ENCODE results near the gene ZC3H12A.
"Not testable (repeated sequence)": the region's sequence is repeated elsewhere in the genome, so short reads cannot be mapped to it uniquely, and the experiment has no call there.

The ZC3H12A gene

GRCh38 chr1:37502104-37502503, 27.7 kb downstream of the ZC3H12A start:
- DNase-seq (ENCODE audit: low read depth) = no peak

GRCh38 chr1:37502791-37503190, 28.4 kb downstream of the ZC3H12A start:
- not testable (repeated sequence) for DNase-seq (ENCODE audit: low read depth)

GRCh38 chr1:37506740-37507139, 32.4 kb downstream of the ZC3H12A start:
- no peak for DNase-seq (ENCODE audit: low read depth)

GRCh38 chr1:37509181-37509580, 34.8 kb downstream of the ZC3H12A start:
- DNase-seq (ENCODE audit: low read depth) = no peak

- no peak for DNase-seq (ENCODE audit: low read depth)
These were observed 39.5 kb downstream of the ZC3H12A start for GRCh38 chr1:37513795-37514349.

GRCh38 chr1:37514350-37515184, 40.2 kb downstream of the ZC3H12A start, which contains the start of gene MEAF6:
TSS of gene MEAF6 (minus strand) at chr1:37514766. CDS start at chr1:37514746, 20 bp downstream.
- peak; percentile 71 for DNase-seq (ENCODE audit: low read depth)

- no peak for DNase-seq (ENCODE audit: low read depth)
These were observed 41.0 kb downstream of the ZC3H12A start for GRCh38 chr1:37515185-37516034.

- DNase-seq (ENCODE audit: low read depth) = no peak
These were observed 43.2 kb downstream of the ZC3H12A start for GRCh38 chr1:37517569-37517968.

GRCh38 chr1:37518241-37518640, 43.9 kb downstream of the ZC3H12A start:
- DNase-seq (ENCODE audit: low read depth) = not testable (repeated sequence)

- peak; percentile 24 for DNase-seq (ENCODE audit: low read depth)
These were observed 44.5 kb downstream of the ZC3H12A start for GRCh38 chr1:37518929-37519328.

GRCh38 chr1:37519613-37520012, 45.2 kb downstream of the ZC3H12A start:
- DNase-seq (ENCODE audit: low read depth) = no peak

- DNase-seq (ENCODE audit: low read depth) = not testable (repeated sequence)
These were observed 55.5 kb downstream of the ZC3H12A start for GRCh38 chr1:37529888-37530287.

- DNase-seq (ENCODE audit: low read depth) = not testable (repeated sequence)
These were observed 58.2 kb downstream of the ZC3H12A start for GRCh38 chr1:37532418-37533156.

- no peak for DNase-seq (ENCODE audit: low read depth)
These were observed 59.1 kb downstream of the ZC3H12A start for GRCh38 chr1:37533317-37534093.
